ENCODE measurements around the gene CMSS1.

DNA sequence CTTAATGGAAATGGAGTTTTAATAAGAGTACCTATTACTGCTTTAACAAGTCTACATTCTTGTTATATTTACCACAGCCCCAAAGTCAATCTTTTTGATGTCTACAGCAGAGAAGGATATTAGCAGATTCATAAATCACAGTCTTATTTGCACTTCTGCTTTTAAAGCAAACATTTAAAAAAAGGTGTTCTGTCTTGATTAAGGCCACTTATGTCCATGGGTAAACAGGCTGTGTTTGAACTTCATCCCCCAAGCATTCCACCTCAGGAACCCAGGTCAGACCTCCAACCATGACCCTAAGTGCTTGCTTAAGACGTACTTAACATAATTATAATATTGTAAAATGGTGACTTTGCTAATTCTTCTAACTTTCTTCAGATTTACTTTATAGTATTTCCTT lies 113.4 kb downstream of the CMSS1 start:
- TF ChIP-seq, protein P1, sequence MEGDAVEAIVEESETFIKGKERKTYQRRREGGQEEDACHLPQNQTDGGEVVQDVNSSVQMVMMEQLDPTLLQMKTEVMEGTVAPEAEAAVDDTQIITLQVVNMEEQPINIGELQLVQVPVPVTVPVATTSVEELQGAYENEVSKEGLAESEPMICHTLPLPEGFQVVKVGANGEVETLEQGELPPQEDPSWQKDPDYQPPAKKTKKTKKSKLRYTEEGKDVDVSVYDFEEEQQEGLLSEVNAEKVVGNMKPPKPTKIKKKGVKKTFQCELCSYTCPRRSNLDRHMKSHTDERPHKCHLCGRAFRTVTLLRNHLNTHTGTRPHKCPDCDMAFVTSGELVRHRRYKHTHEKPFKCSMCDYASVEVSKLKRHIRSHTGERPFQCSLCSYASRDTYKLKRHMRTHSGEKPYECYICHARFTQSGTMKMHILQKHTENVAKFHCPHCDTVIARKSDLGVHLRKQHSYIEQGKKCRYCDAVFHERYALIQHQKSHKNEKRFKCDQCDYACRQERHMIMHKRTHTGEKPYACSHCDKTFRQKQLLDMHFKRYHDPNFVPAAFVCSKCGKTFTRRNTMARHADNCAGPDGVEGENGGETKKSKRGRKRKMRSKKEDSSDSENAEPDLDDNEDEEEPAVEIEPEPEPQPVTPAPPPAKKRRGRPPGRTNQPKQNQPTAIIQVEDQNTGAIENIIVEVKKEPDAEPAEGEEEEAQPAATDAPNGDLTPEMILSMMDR (IDR thresholded peaks at IDR 0.05) = no peak
- TF ChIP-seq POLR2A (IDR thresholded peaks at IDR 0.05) = no peak
